ENCODE results near the gene TNS3. TPM values are rescaled to one million over a fixed set of nuclear protein-coding genes. Genes with fewer than 3 reads are reported as not detected.

Gene TNS3
- polyA plus RNA-seq, 1 of the 3 experiments (the other 2 are of a cell fraction): 72.3 TPM

GRCh38 chr7:47485640-47486435, 96.1 kb downstream of the TNS3 start (continued):
- TF ChIP-seq EP300 (IDR thresholded peaks at IDR 0.05; ENCODE audit: borderline replicate concordance in 1 of 2, low read depth in 1 of 2, low read length in 1 of 2): no peak

DNA sequence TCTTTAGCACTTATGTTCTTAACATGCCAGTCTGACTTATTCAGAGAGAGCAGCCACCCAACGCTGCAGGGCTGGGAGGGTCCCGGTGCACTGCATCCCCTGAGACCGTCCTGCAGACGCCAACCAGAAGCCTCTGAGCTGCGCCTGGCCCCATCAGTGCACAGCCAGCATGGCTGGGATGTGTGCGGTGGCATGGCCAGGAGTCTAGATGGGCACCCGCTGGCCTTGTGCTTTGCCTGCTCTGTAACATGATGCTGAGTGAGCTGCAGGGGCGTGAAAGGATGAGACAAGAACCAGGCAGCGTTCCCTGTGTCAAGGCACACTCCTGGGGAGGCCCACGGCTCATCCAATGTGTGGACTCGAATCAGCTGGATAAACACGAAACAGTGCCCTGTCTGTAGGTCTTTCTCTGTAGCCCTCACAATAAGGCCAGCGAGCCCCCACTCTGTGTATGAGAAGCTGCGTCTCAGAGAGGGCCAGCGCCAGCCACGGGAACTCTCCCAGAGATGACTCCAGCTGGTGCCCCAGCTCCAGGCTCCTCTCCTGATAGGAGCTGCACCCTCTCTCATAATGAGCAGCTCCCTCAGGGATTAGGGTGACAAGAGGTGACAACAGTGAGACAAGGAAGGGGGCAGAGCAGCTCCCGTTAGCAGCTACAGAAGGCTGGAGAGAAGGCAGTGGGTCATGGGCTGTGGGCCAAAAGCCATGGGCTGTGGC, 96.8 kb downstream of the TNS3 start:
- H3K4me2 ChIP-seq: 0 out of 2 replicates have a peak overlapping the region, but pooled peaks have one; percentile 10
- no peak overlapping the region for H3K27ac ChIP-seq (ENCODE audit: low read depth in 2 of 2, low read length in 1 of 2)
- no peak overlapping the region for H3K4me3 ChIP-seq (ENCODE audit: low read depth in 2 of 2, low read length in 1 of 2)
- DNase-seq: no peak
- ChIA-PET POLR2A (interaction anchor here (0.5 kb wide), 1 partner anchor 69 kb away, joined by 3 read pairs; no protein-coding TSS in a partner anchor), CTCF (interaction anchor here (0.8 to 7.1 kb wide), 13 partner anchors 8 to 484 kb away, joined by 3 to 49 read pairs (median 4); no protein-coding TSS in a partner anchor)
- 88% methylated on average over 16 of the region's 17 CpGs for WGBS (ENCODE audit: low lambda C conversion rate)
- peaks cover 16% of the 10 kb centered on the region for H3F3A ChIP-seq (replicated peaks; ENCODE audit: insufficient read depth)
- H3K36me3 ChIP-seq (replicated peaks in 1 of 2; ENCODE audit: control insufficient read depth in 1 of 2, insufficient read depth in 2 of 2, low read length in 1 of 2): peaks cover 0 to 11% of the 10 kb centered on the region in 2 experiments
- TF ChIP-seq TCF12 (IDR thresholded peaks at IDR 0.05): peak; percentile 24; the same call in 1 of the 2 replicates
- no peak for TF ChIP-seq SMC3 (IDR thresholded peaks at IDR 0.05; ENCODE audit: low read depth, low read length)
- TF ChIP-seq NFIC (IDR thresholded peaks at IDR 0.05; ENCODE audit: borderline replicate concordance): no peak
- TF ChIP-seq YY1 (IDR thresholded peaks at IDR 0.05; ENCODE audit: low read depth): no peak
- peaks cover 23 to 45% of the 10 kb centered on the region in 2 experiments for H3K4me1 ChIP-seq (ENCODE audit: control insufficient read depth in 1 of 2, insufficient read depth in 2 of 2, low read depth in 1 of 2, low read length in 1 of 2)
- H3K9me3 ChIP-seq: no peaks in the 10 kb centered on the region
- no peaks in the 10 kb centered on the region; the same call in 1 of the 2 replicates for H4K20me1 ChIP-seq (ENCODE audit: insufficient read depth)
- peaks cover 40% of the 10 kb centered on the region; the same call in 1 of the 2 replicates for H3K79me2 ChIP-seq (ENCODE audit: insufficient read depth)
- no peak overlapping the region for H3K9ac ChIP-seq
- H3K27me3 ChIP-seq (ENCODE audit: insufficient read depth): no peaks in the 10 kb centered on the region
- no peaks in the 10 kb centered on the region for H3K9me2 ChIP-seq
- no peak overlapping the region for H2AFZ ChIP-seq (ENCODE audit: low read depth)

GRCh38 chr7:47484457-47484856, 97.5 kb downstream of the TNS3 start:
- ChIA-PET POLR2A (no interaction called here), CTCF (interaction anchor here (0.8 to 7.1 kb wide), 15 partner anchors 9 to 485 kb away, joined by 3 to 49 read pairs (median 3); no protein-coding TSS in a partner anchor)
- 94% methylated on average over 7 of the region's 7 CpGs for WGBS (ENCODE audit: low lambda C conversion rate)
- DNase-seq: no peak
- Histone ChIP-seq H3K27me3 (ENCODE audit: insufficient read depth) (no peaks in the 10 kb centered on the region), H3K9me3 (no peaks in the 10 kb centered on the region), H3K9me2 (no peaks in the 10 kb centered on the region), H3K36me3 (replicated peaks in 1 of 2; ENCODE audit: control insufficient read depth in 1 of 2, insufficient read depth in 2 of 2, low read length in 1 of 2) (peaks cover 0 to 13% of the 10 kb centered on the region in 2 experiments), H3K4me3 (ENCODE audit: low read depth in 2 of 2, low read length in 1 of 2) (no peak overlapping the region), H3K79me2 (ENCODE audit: insufficient read depth) (peaks cover 46% of the 10 kb centered on the region; the same call in 1 of the 2 replicates), H3K4me2 (no peak overlapping the region), H4K20me1 (ENCODE audit: insufficient read depth) (no peaks in the 10 kb centered on the region; the same call in 1 of the 2 replicates), H3K27ac (ENCODE audit: low read depth in 2 of 2, low read length in 1 of 2) (peak overlapping the region in 1 of 2 experiments; percentile 92; a peak in 1 of 4 replicates), H3K9ac (no peak overlapping the region), H2AFZ (ENCODE audit: low read depth) (no peak overlapping the region), H3K4me1 (ENCODE audit: control insufficient read depth in 1 of 2, insufficient read depth in 2 of 2, low read depth in 1 of 2, low read length in 1 of 2) (peaks cover 23 to 46% of the 10 kb centered on the region in 2 experiments), H3F3A (replicated peaks; ENCODE audit: insufficient read depth) (peaks cover 16% of the 10 kb centered on the region)
- TF ChIP-seq NFIC (IDR thresholded peaks at IDR 0.05; ENCODE audit: borderline replicate concordance): no peak
- TF ChIP-seq, protein P1, sequence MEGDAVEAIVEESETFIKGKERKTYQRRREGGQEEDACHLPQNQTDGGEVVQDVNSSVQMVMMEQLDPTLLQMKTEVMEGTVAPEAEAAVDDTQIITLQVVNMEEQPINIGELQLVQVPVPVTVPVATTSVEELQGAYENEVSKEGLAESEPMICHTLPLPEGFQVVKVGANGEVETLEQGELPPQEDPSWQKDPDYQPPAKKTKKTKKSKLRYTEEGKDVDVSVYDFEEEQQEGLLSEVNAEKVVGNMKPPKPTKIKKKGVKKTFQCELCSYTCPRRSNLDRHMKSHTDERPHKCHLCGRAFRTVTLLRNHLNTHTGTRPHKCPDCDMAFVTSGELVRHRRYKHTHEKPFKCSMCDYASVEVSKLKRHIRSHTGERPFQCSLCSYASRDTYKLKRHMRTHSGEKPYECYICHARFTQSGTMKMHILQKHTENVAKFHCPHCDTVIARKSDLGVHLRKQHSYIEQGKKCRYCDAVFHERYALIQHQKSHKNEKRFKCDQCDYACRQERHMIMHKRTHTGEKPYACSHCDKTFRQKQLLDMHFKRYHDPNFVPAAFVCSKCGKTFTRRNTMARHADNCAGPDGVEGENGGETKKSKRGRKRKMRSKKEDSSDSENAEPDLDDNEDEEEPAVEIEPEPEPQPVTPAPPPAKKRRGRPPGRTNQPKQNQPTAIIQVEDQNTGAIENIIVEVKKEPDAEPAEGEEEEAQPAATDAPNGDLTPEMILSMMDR (IDR thresholded peaks at IDR 0.05): no peak
- TF ChIP-seq POLR2AphosphoS5 (IDR thresholded peaks at IDR 0.05; ENCODE audit: low read depth, low read length): no peak

All from SK-N-SH (cell line).